Measurements from ENCODE around the gene TUBGCP6.

DNA sequence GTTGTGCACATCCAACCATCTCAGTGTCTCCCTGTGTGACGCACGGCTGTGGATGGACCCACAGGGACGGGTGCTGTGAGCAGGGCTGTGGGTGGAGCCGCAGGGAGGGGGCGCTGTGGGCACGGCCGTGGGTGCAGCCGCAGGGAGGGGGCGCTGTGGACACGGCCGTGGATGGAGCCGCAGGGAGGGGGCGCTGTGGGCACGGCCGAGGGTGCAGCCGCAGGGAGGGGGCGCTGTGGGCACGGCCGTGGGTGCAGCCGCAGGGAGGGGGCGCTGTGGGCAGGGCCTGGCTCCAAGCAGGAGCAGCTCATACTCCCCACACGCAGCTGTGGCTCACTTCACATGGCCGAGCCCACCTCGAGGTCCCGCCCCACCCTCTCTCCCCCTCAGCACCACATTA lies 31.3 kb upstream of the TUBGCP6 start:
- TF ChIP-seq, protein P1, sequence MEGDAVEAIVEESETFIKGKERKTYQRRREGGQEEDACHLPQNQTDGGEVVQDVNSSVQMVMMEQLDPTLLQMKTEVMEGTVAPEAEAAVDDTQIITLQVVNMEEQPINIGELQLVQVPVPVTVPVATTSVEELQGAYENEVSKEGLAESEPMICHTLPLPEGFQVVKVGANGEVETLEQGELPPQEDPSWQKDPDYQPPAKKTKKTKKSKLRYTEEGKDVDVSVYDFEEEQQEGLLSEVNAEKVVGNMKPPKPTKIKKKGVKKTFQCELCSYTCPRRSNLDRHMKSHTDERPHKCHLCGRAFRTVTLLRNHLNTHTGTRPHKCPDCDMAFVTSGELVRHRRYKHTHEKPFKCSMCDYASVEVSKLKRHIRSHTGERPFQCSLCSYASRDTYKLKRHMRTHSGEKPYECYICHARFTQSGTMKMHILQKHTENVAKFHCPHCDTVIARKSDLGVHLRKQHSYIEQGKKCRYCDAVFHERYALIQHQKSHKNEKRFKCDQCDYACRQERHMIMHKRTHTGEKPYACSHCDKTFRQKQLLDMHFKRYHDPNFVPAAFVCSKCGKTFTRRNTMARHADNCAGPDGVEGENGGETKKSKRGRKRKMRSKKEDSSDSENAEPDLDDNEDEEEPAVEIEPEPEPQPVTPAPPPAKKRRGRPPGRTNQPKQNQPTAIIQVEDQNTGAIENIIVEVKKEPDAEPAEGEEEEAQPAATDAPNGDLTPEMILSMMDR (IDR thresholded peaks at IDR 0.05; ENCODE audit: low read depth, low read length, poor library complexity, severe bottlenecking), result peak; percentile 100
- no peak for TF ChIP-seq EZH2phosphoT487 (IDR thresholded peaks at IDR 0.05; ENCODE audit: borderline replicate concordance, low read length)
